Choroid plexus epithelial cell (primary cell): ENCODE measurements around the gene LTBP1.
"Not testable (repeated sequence)": the region's sequence is repeated elsewhere in the genome, so short reads cannot be mapped to it uniquely, and the experiment has no call there.

ENCODE experiments used
- DNase-seq: peaks from one replicate; pipeline ENCODE4 v3.0.0-alpha.2; 2010; ENCODE audit warnings: low read depth
- H3K4me3 ChIP-seq: 2 replicates; pipeline ENCODE4 v1.5.1; 2011; ENCODE audit warnings: low read depth, mild to moderate bottlenecking, control low read depth, low read length, moderate library complexity
- CTCF ChIP-seq: conservative IDR thresholded peaks from 2 replicates; pipeline ENCODE4 v1.5.1; 2011; ENCODE audit warnings: low read depth, mild to moderate bottlenecking, control low read depth, inconsistent platforms, low read length, moderate library complexity

The LTBP1 gene

GRCh38 chr2:32905270-32905669 lies 41.5 kb upstream of the LTBP1 start:
- H3K4me3 ChIP-seq = no peak overlapping the region
- no peak for DNase-seq
- TF ChIP-seq CTCF = no peak

DNA sequence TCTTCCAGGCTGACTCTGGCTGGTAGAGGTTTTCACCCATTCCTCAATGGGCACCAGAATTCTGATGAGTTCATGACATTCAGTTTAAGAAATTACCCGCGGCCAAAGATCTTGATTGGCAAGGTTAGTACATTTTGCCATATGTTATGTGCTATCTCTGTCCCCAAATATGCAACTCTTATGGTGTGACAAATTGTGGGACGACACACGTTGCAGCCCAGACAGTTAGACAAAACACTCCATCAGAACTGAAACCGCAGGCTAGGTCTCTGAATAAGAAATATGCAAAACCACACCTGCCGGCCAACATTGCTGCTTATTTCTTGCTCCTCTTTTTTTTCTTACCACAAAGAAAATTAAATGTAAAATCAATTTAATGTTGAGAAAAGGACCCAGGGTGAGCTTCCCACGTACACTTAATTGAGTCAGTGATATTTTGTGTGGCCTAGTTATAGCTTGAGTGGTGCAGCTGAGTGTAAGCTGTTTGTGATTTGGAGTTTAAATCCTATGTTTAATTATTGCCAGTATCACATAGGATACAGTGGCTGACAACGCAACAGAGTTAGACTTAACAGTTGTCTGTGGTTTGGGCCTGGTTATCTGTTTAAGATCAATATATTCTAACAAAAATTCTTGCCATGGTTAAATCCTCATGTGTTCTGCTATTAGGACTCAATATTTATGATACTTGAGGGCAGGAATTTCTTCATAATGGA lies 35.7 kb upstream of the LTBP1 start:
- DNase-seq = no peak
- no peak for TF ChIP-seq CTCF
- H3K4me3 ChIP-seq = no peak overlapping the region

DNA sequence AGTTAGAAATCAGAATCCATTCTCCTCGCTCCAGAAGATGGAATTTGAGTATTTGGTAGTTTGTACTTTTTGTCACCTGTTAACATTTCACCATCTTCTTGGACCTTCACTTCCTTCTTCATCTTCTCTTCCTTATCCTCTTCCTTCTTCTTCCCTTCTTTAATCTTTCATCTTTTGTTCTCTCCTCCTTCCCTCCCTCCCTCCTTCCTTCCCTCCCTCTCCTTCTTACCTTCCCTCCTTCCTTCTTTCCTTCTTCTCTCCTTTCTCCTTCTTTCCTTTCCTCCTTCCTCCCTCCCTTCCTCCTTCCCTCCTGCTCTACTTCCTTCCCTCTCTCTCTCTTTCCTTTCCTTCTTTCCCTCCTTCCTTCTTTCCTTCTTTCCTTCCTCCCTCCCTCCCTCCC lies 31.1 kb upstream of the LTBP1 start:
- TF ChIP-seq CTCF = no peak

DNA sequence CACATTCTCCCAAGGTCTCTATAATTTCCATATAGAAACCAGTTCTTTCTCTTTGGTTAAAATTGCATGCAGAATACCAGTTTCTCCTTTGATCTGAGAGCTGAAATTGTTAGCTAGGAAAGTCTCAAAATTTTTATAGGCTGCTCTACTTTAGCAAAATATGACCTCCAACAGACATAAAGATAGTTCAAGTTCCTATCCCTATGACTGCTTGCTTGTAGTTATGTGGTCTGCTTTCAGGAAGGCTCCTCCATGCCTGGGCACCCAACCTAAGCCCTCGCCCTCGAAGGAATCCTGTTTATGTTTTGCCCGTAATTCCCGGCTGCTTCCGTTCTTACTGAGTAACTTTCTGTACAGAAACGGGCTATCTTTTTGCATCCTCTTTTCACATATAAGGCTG lies 28.0 kb upstream of the LTBP1 start:
- no peak for DNase-seq
- no peak for TF ChIP-seq CTCF
- H3K4me3 ChIP-seq = no peak overlapping the region

More for the DNA sequence above, 31.1 kb upstream of the LTBP1 start:
- no peak overlapping the region for H3K4me3 ChIP-seq
- DNase-seq = no peak

DNA sequence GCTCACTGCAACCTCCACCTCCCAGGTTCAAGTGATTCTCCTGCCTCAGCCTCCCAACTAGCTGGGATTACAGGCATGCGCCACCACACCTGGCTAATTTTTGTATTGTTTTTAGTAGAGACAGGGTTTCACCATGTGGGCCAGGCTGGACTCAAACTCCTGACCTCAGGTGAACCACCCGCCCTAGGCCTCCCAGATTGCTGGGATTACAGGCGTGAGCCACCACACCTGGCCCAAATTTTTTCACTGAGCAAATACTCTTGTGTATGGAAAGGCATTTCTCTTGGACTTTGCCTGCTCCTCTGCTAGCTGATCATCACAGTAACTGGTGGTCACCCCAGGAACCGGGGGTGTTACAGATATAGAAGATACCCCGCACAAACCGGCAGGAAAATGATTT lies 26.9 kb upstream of the LTBP1 start:
- not testable (repeated sequence) for DNase-seq

GRCh38 chr2:32921486-32921885 lies 25.3 kb upstream of the LTBP1 start:
- DNase-seq, H3K4me3 ChIP-seq: not testable (repeated sequence)

More for the DNA sequence above, 26.9 kb upstream of the LTBP1 start:
- not testable (repeated sequence) for H3K4me3 ChIP-seq

DNA sequence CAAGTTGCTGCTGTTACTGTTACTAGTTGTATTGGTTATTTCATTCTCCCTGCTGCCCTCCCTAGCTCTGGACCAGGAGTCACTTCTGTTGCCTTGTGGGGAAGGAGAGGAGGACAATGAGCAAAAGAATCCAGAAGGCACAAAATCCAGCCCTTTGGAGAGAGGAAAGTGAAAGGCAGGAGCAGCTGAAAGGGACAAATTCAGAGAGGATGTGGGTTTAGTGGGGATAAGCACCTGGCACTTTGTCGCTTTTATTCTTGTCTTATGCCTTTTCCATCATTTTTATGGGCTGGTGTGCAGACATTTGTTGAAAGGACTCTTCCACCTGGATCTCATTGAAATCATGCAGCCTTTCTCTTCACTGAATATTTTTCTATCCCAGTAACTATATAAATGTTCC lies 24.3 kb upstream of the LTBP1 start:
- no peak for TF ChIP-seq CTCF
- no peak for DNase-seq
- no peak overlapping the region for H3K4me3 ChIP-seq

- no peak for TF ChIP-seq CTCF
- no peak for DNase-seq
- no peak overlapping the region for H3K4me3 ChIP-seq
Observed at GRCh38 chr2:32923109-32923508, 23.6 kb upstream of the LTBP1 start.
